ENCODE results near the gene CENPN.

Gene CENPN, protein sequence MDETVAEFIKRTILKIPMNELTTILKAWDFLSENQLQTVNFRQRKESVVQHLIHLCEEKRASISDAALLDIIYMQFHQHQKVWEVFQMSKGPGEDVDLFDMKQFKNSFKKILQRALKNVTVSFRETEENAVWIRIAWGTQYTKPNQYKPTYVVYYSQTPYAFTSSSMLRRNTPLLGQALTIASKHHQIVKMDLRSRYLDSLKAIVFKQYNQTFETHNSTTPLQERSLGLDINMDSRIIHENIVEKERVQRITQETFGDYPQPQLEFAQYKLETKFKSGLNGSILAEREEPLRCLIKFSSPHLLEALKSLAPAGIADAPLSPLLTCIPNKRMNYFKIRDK

DNA sequence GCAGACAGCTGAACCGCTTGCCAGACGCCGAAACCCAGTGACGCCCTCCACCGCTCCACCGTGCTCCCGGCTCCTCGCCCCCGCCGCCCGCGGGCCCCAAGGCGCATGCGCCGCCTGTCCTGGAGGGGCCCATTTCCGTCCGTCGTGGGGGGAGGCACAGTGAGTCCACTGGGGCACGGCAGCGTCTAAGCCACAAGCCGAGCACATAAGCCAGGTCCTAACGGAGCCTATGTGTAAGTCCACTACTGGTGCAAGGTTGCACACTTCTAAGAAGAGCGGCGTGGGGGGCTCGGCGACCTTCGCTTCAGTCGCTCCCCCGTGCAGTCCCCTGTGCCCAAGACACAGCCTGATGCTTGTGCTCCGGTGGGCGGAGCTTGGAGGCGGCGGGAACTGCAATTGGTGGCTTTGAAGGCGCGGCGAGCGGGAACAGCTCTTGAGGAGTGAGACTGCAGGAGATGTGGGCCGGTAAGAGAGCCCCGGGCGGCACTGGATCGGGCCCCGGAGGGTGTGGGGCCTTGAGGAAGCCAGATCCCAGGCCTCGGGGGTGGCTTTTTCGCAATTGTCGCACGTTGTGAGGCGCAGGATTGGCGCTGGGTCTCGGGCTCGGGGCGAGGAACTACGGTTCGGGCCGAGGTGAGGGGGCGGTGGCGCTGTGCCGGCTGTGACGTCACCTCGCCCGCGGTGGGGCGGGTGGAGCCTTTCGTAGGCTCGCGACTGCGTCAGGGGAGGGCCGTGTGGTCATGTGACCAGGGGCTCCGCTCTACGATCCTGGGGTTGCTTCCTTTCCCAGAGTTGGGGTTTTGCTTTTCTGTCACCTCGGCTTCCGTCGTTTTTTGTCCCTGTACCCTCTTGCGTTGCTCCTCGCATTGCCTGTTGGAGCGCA lies at the start of gene CENPN, which contains the start of gene CMC2:
CENPN (plus strand) TSS at position 402 of the 883 bp plus-strand sequence. CDS start 4,726 bp downstream, outside the sequence.
CMC2 (minus strand) TSS at position 73 of the 883 bp plus-strand sequence. CDS start 9,491 bp downstream, outside the sequence.
- DNase-seq, result peak; percentile 95 to 97

DNA sequence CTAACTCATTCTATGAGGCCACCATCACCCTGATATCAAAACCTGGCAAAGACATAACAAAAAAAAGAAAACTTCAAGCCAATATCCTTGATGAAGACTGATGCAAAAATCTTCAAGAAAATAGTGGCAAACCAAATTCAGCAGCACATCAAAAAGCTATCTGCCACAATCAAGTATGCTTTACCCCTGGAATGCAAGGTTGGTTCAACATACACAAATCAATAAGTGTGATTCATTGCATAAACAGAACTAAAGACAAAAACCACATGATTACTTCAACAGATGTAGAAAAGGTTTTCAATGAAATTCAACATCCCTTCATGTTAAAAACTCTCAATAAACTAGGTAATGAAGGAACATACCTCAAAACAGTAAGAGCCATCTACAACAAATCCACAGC lies 48.7 kb upstream of the CENPN start:
- no peak for DNase-seq

DNA sequence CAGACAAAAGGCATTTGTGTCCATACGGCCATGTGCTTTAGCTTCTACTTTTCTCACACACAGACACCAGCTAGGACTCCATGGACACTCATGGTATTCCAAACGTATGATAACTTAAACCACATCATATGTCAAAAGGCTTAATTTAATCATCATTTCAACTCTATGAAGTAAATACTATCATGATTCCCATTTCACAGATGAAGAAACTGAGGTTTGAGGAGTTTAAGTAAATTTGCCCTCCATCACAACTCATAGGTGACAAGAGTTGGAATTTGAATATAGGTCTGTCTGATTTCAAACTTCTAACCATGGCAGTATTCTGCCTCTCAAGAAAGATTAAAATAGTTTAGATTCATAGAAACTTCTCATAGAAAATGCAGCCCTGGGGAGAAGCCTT lies 44.1 kb upstream of the CENPN start:
- DNase-seq, result no peak

DNA sequence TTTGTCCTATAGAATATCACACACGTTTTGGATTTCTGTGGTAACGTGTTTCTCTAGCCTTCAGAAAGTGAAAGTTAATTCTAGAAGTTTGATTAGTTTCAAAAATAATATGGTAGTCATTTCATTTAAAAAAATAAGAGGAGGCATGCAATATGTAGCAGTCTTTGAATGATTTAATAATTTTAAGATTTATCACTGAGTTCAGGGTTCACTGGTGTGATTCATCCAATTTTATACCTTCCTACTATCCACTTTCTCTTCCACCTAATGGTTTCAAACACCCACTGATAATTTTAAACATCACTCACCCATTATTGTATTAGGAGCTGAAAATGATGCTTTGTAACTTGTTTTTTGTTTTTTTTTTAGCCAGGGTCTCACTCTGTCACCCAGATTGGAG lies 42.7 kb upstream of the CENPN start:
- DNase-seq, result no peak

DNA sequence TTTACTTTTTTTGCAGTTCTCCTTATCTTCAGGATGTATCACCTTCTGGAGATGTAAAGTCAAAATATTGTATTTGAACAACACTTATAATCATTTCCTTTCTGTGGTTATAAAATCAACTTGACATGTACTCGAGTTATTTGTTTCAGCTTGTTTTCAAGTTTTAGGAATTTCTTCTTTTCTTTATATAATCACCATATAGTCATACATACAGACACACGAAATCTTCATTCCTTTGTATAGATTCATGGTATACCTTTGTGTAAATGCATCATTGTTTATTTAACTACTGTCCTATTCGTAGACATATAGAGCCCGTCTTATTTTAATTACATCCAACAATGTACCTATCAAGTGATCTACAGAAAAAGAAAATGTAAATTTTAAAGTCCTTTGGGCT lies 40.4 kb upstream of the CENPN start:
- no peak for DNase-seq

DNA sequence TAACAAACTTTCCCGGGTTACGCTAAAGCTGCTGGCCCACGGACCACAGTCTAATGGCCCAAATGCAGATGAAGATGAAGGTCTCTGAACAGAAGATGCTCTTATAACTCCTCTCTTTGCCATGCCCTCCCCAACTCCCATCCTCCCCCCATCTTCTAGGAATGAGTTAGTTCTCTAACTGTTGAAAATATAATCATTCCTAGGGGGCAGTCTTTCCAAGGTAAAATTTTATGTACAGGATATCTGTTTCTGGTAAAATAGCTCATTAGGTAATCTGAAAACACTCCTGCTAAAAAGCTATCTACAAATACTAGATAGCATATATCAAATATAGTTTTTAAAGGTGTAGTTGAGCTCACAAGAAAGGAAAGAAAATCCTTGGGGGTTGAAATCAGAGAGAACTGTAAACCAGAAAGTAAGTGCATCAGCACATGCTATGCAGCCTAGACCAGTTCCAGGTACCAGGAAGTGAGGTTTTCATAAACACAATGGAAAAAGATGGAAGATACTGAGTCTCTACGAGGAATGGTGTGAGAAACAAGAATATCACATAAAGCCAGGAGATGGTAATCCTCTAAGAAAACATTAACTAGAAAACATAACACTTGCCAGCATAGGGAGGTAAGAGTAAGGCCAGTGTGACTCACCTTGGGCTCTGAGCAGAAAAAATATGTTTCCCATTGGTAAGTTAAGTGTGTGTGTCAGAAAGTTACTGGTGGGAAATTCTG lies 38.5 kb upstream of the CENPN start:
- no peak for DNase-seq

DNA sequence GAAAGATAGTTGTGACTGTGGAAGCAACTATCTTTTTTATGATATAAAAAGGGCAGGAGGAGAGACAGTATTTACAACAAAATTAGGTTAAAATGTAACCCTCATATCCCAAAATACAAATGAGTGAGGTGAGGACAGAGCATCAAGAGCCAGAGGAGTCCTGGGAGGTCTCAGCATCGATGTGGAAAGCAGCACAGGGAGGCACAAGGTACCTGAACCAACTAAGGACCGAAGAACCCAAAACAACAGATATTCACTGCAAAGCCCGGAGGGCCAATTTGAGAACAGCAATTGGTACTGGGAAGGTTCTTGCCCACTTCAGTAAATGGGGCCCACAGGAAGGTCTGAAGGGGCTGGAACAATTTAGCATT lies 37.9 kb upstream of the CENPN start:
- DNase-seq, result no peak

DNA sequence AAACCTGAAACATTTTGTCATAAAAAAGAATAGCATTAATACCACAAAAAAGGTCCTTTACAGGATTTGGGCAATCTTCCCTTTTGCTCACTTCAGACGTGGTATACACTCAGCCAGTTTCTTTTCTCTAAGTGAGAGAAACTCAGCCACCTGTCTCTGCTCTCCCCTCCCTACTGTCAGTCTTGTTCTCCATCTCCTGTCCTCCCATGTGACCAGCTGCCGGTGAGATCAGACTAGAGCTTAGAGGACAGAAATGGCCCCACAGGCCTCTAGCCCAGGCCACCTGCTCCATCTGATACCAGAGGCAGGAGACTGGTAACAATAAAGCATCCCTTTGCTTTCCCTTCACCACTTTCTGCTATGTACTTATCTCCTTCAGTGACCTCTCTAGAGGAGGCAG lies 35.2 kb upstream of the CENPN start:
- peak; percentile 87 to 91 for DNase-seq

DNA sequence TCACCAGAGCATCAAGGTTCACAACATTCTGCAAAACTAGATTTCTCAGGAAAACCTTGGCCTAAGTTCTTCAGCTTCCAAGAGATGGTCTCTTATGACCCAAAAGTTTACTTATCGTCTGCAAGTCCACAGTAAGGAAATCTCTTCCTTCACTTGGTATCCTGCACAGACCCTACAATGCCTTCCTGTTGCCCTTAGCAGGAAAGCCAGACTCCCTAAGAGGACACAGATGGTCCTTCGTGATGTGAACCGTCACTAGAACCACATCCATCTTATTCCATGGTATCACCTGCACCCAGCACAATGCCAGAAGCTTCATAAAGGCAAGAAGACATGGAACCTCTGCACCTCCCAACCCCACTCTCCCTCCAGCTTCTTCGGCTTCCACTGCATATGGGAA lies 34.4 kb upstream of the CENPN start:
- DNase-seq, result no peak

DNA sequence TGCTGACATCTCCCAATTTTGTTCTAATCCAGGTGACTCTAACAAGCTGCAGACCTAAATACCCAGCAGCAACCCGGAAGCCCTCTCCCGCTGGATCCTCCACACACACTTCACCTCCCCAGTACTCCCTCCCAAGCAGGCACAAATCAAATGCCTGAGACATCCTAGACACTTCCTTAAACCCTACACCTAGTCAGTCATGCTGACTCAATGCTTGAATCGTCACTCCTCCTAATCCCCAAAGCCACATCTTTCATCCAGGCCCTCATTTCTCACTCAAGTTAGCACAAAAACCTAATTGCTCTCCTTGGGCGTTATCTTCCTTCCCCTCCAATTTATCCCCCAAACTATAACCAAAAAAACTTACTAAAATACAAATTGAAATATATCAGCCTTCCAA lies 33.0 kb upstream of the CENPN start:
- no peak for DNase-seq

DNA sequence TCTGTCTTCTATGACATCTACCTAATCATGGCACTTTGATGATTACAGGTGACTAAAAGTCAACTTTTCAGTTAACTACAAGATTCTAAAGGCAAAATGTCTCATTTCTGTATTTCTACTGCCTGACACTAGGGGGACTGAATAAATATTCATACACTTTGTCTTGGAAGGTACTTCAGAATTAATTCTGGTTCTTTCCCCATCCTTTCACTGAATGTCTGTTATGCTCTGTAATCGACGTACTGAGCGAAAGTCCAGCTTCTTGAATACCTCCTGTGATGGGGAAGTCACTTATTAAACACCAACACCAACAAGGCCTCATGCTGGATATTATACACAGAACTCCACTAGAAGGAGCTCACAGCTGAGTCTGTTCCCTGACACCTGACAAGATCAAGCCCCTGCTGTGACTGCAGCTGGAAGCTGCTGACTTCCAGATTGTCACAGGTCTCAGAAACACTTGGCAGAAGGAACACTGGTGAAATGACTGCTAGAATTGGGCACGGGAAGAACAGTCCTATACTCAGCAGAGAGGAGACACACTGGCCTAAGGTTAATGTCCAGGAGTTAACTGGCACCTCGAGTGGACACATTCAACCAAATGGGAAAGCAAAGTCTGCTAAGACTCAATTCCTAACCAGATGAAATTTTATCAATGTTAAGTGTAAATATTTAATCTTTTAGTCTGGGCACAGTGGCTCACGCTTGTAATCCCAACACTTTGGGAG lies 32.2 kb upstream of the CENPN start:
- DNase-seq, result peak; percentile 70 to 89

DNA sequence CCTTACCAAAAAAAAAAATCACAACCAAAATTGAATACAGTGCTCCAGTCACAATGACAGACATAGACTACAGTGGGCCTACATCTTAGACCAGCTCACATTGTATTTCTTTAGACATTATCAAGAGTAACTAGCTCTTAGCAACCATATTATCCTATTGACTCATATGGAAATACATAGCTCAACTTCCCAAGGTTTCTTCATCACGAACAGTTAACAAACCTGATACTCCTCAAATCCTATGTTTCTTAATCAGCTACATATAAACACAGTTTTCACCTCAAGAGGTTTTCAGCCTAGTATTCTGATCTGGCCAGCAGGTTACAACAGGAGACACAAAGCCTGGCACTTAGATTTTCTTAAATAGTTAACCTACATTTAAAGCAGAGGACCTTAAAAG lies 30.1 kb upstream of the CENPN start:
- no peak for DNase-seq

DNA sequence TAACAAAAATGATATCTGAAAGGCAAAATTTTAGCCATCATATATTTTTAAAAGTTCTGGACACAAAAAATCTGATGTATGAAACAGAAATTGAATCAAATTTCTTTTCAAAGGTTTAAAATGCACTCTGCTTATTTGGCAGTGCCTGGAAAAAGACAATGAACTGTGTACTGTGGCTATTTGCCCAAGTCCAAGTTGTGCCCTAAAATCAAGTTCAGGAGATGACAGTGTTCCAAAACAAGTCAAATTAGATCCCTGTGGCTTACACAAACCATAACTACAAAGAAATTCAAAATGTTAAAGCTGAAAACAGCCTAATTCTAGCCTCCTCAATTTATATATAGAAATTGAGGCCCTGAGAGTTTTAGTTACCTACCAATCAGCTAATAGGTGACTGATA lies 25.9 kb upstream of the CENPN start:
- DNase-seq, result no peak

DNA sequence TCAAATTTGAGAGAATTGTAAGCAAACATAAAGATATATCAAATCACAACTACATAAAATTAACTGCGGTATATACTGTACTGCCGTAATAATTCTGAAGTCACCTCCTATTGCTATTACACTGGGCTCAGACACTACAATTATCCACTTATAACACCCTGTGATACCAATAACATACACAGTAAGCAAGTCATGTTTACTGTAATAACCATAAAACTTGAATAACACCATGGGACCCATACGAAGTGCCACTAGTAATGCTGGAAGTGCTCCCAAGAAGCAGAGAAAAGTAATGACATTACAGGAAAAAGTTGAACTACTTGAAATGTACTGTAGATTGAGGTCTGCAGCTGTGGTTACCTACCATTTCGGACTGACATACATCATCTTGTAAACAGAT lies 24.4 kb upstream of the CENPN start:
- DNase-seq, result no peak

DNA sequence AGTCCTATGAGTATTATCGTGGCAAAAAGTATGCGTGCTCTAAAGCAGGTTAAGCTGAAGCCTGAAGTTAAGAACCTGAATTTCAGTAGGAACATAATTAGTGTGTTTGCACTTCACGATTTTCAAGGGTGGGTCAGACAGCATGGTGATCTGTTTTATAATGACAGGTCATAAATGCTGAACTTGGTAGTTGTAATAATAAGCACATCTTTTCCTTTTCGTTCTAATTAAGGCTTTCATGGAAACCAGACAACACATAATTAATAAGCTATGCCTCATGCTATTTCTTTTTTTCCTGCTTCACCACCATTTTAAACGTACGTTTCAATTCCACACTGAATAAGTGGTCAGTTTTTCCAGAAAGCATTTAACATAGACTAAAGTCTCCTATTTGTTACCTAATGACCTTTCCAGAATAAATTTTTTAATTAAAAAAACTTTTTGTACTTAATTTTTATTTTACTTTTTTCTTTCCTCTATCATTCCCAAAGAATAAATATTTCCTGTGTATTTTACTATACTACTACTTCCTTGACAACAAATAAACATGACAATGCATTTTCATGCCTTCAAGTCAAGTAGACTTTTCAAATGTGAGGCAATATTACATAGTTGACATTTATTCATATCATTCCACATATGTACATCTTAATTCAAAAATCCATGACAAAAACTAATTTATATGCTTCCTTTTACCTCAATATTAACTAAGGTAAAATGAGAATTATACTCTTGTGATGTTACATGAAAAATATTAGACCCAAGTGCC lies 22.7 kb upstream of the CENPN start:
- DNase-seq, result no peak

DNA sequence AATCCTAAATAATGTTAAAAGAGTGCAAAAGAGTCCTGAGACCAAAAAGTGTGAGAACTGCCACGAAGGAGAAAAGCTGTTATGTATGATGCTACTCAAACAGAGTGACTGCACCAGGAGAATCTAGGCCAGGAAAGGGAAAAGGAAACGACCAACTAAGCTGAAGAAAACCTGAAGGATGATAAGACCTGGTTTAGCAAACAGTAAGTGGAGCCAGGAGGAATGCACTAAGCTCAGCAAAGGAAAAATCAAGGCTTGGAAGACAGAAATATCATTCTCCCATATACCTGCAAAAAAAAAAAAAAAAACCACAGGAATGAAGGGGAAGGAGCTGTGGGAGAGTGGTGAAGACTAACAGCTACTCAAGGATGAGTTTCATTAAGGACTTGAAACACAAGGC lies 21.4 kb upstream of the CENPN start:
- DNase-seq, result no peak

DNA sequence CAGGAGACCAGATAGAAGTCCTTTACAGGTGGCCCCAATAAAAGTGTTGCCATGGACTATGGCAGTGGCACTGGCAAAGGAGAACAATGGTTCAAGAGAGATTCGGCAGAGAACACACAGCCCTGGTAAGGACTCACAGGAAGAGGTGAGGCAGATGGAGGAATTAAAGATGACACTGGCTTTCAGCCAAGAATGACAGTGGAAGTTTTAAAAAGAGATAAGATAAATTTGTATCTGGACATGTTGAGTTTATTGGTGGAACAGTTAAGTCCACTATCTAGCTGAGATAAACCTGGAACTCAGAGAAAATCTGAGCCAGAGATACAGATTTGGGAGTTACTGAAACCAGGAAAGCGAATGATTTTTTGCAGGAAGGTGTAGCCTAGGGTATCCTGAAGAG lies 20.5 kb upstream of the CENPN start:
- DNase-seq, result peak in 1 of 2 experiments; percentile 47

DNA sequence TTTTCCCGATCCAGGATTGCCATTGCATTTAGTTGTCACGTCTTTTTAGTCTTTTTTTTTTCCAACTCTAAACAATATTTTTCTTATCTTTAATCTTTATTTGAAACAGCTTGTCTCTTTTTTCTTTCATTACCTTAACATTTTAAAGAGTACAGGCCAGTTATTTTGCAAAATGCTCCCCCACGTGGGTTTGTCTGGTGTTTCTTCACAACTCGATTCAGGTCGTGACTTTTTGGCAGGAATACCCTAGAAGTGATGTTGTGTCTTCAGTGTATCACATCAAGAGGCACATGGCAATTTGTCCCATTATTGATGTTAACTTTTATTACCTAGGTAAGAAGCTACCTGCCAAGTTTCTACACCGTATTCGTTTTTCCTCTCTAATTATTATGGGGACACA lies 18.3 kb upstream of the CENPN start:
- no peak for DNase-seq

DNA sequence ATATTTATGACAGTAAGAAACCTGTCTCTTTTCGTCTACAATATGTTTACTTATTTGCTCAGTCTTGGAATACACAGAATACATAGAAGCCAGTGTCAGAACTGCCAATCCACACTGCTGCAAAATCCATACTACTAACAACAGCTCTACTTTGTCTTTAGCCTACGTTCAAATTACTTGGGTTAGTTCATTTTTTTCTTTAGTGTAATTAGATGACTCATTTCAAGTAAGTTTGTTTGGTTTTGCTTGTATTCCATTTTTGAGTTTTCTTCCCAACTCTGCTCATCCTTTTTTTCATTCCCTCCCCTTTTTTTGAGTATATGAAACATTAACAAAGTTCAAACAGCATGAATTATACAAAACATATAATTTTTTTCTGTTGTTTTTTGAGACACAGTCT lies 17.2 kb upstream of the CENPN start:
- DNase-seq, result no peak

DNA sequence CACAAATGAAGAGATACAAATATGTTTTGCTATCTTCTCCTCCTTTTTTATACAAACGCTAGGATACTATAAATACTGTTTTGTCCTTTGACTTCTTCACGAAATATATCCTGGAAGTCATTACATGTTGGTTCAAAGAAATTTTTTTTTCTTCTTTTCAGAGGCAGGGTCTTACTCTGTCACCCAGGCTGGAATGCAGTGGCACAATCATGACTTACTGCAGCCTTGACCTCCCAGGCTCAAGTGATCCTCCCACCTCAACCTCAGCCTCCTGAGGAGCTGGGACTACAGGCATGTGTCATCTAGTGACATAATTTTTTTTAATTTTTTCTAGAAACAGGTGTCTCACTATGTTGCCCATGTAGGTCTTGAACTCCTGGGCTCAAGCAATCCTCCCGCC lies 16.4 kb upstream of the CENPN start:
- DNase-seq, result no peak

DNA sequence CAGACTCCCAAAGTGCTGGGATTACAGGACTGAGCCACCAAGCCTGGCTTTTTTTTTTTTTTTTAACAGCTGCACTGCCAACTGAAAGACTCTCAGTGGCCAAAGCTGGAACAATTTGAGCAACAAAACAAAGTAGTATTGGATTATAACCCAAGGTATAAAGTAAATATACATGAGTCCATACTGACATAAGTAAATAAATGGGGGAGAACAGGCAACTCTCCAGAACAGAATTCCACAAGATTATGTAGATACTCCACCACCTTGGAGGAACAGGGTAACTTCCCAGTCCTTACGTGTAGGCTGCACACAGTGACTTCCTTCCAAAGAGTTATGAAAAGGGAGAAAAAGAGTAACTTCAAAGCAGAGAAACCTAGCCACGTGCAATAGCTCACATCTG lies 16.0 kb upstream of the CENPN start:
- no peak for DNase-seq
